HepG2 (cell line): Measurements from ENCODE around the gene EPHX1. TPM values are rescaled to one million over a fixed set of nuclear protein-coding genes. Genes with fewer than 3 reads are reported as not detected.

Source experiments
- ATAC-seq: fragments of 200-7000 bp; cut with Tn5 transposase; 3 replicates; pipeline ENCODE4 v1.9.1; 2020; ENCODE audit warnings: mild to moderate bottlenecking, moderate library complexity
- BruUV-seq: library from RNA; stranded (reverse); fragments of 400-500 nt; replicated peaks from 2 replicates; lab custom pipeline; 2021; lab: Mats Ljungman, UMichigan
- CTCF ChIA-PET: fragments of 300-600 bp; formaldehyde crosslinking; extraction: SDS; loops from one replicate; lab custom pipeline; 2021; ENCODE audit warnings: low total read pairs, inconsistent platforms, low intra/inter-chr PET ratio; lab: Yijun Ruan, JAX
- POLR2A ChIA-PET: fragments of 350-600 bp; sonication (Branson Sonifier 250); formaldehyde crosslinking; loops from one replicate; lab custom pipeline; 2020; ENCODE audit warnings: antibody characterized with exemption, inconsistent platforms; lab: Yijun Ruan, JAX
- DNase-seq: peaks from one replicate; pipeline ENCODE4 v3.0.0-alpha.2; 2015; ENCODE audit warnings: low spot score
- FAIRE-seq: peaks from 3 replicates; lab custom pipeline; 2011; peaks lifted over from hg19 to GRCh38; lab: Jason Lieb, UNC
- H2AFZ ChIP-seq: one replicate; pipeline ENCODE4 v1.6.1; 2011; ENCODE audit warnings: low read length, inconsistent platforms
- H3K27ac ChIP-seq: fragments of 300-600 bp; 3 replicates; pipeline ENCODE4 v1.8.0; 2011; ENCODE audit warnings: mixed run types, mild to moderate bottlenecking, mixed read lengths, low read length, inconsistent platforms; ENCODE audit not compliant: insufficient read depth; ENCODE audit errors: extremely low read length
- H3K27me3 ChIP-seq, 2 experiments: fragments of 200-600 bp in 1 of 2; 2 replicates in 1 of 2; 3 replicates in 1 of 2; pipeline versions ENCODE4 v1.6.0 to v1.8.0; 2011; ENCODE audit warnings: low read length in 2 of 2, mild to moderate bottlenecking in 2 of 2, moderate library complexity in 2 of 2, inconsistent platforms in 1 of 2; ENCODE audit not compliant: insufficient read depth in 2 of 2, control insufficient read depth in 1 of 2
- H3K36me3 ChIP-seq, 2 experiments: fragments of 200-600 bp in 1 of 2; replicated peaks in 1 of 2; 2 replicates in 1 of 2; 3 replicates in 1 of 2; pipeline versions ENCODE4 v1.5.1 to v1.8.0; 2011; ENCODE audit warnings: low read length in 2 of 2, inconsistent platforms in 1 of 2; ENCODE audit not compliant: insufficient read depth in 2 of 2, control insufficient read depth in 1 of 2
- H3K4me1 ChIP-seq: 2 replicates; pipeline ENCODE4 v1.5.1; 2012; ENCODE audit warnings: low read length, inconsistent platforms; ENCODE audit not compliant: insufficient read depth
- H3K4me2 ChIP-seq: 2 replicates; pipeline ENCODE4 v1.6.0; 2011; ENCODE audit warnings: low read depth, low read length, inconsistent platforms
- H3K4me3 ChIP-seq, 3 experiments: fragments of 200-600 bp in 1 of 3; sonication (generic), shearing (Covaris generic) in 1 of 3; replicated peaks in 1 of 3; 2 replicates each; pipeline ENCODE4 v1.5.1; 2011 to 2016; ENCODE audit warnings: low read length in 3 of 3, inconsistent platforms in 2 of 3, low read depth in 2 of 3, mild to moderate bottlenecking in 2 of 3, control low read depth in 1 of 3, mixed read lengths in 1 of 3; ENCODE audit not compliant: insufficient read depth in 1 of 3
- H3K79me2 ChIP-seq: one replicate; pipeline ENCODE4 v1.6.1; 2011; ENCODE audit warnings: low read length, inconsistent platforms; ENCODE audit not compliant: insufficient read depth
- H3K9ac ChIP-seq: 2 replicates; pipeline ENCODE4 v1.6.0; 2011; ENCODE audit warnings: mild to moderate bottlenecking, low read depth, low read length, inconsistent platforms; ENCODE audit not compliant: insufficient read depth
- H3K9me3 ChIP-seq: 2 replicates; pipeline ENCODE4 v1.5.1; 2012; ENCODE audit warnings: mild to moderate bottlenecking, low read length
- H4K20me1 ChIP-seq: 2 replicates; pipeline ENCODE4 v1.6.0; 2011; ENCODE audit warnings: inconsistent platforms, mild to moderate bottlenecking, low read length, moderate library complexity; ENCODE audit not compliant: insufficient read depth
- ELF3 ChIP-seq: IDR thresholded peaks from 2 replicates; pipeline ENCODE4 v1.6.1; 2016; ENCODE audit warnings: missing genetic modification reagents, missing compliant biosample characterization
- ESRRA ChIP-seq: sonication (generic); formaldehyde crosslinking; IDR thresholded peaks from 2 replicates; pipeline ENCODE4 v1.5.1; 2020; ENCODE audit warnings: mild to moderate bottlenecking, low read depth, missing genetic modification reagents
- HMG20A ChIP-seq: IDR thresholded peaks from 2 replicates; pipeline ENCODE4 v1.6.1; 2016; ENCODE audit warnings: borderline replicate concordance
- ISX ChIP-seq: sonication (generic); formaldehyde crosslinking; conservative IDR thresholded peaks from 2 replicates; pipeline ENCODE4 v1.5.0; 2020; ENCODE audit warnings: missing genetic modification reagents
- MEF2D ChIP-seq: sonication (generic); formaldehyde crosslinking; IDR thresholded peaks from 2 replicates; pipeline ENCODE4 v1.5.1; 2020; ENCODE audit warnings: mild to moderate bottlenecking, missing genetic modification reagents
- NFE2L2 ChIP-seq: fragments of 150-350 bp; IDR thresholded peaks from 2 replicates; pipeline ENCODE4 v1.6.1; 2014; ENCODE audit warnings: low read length
- NFKB2 ChIP-seq: sonication (generic); formaldehyde crosslinking; IDR thresholded peaks from 2 replicates; pipeline ENCODE4 v1.4.0; 2020; ENCODE audit warnings: missing genetic modification reagents, borderline replicate concordance
- NKX3-1 ChIP-seq: sonication (generic); formaldehyde crosslinking; IDR thresholded peaks from 2 replicates; pipeline ENCODE4 v1.5.0; 2020; ENCODE audit warnings: missing genetic modification reagents
- ONECUT2 ChIP-seq: sonication (generic); formaldehyde crosslinking; IDR thresholded peaks from 2 replicates; pipeline ENCODE4 v1.4.0; 2020; ENCODE audit warnings: missing genetic modification reagents
- RAD21 ChIP-seq: fragments of 450-650 bp; formaldehyde crosslinking; IDR thresholded peaks from 2 replicates; pipeline ENCODE4 v1.5.0; 2020; ENCODE audit warnings: mild to moderate bottlenecking
- SAFB2 ChIP-seq: sonication (generic); formaldehyde crosslinking; IDR thresholded peaks from 2 replicates; pipeline ENCODE4 v1.5.1; 2020; ENCODE audit warnings: missing genetic modification reagents, low read depth, mild to moderate bottlenecking, borderline replicate concordance
- SMAD3 ChIP-seq: sonication (generic); formaldehyde crosslinking; IDR thresholded peaks from 2 replicates; pipeline ENCODE4 v1.4.0; 2020; ENCODE audit warnings: missing genetic modification reagents
- SP4 ChIP-seq: sonication (generic); formaldehyde crosslinking; IDR thresholded peaks from 2 replicates; pipeline ENCODE4 v1.8.1; 2023; ENCODE audit warnings: mild to moderate bottlenecking, missing genetic modification reagents
- ZNF142 ChIP-seq: sonication (generic); formaldehyde crosslinking; IDR thresholded peaks from 2 replicates; pipeline ENCODE4 v1.4.0; 2020; ENCODE audit warnings: missing genetic modification reagents
- ZNF354B ChIP-seq: sonication (generic); formaldehyde crosslinking; IDR thresholded peaks from 2 replicates; pipeline ENCODE4 v1.8.0; 2022; ENCODE audit warnings: mild to moderate bottlenecking, missing genetic modification reagents
- ZNF547 ChIP-seq: sonication (generic); formaldehyde crosslinking; IDR thresholded peaks from 2 replicates; pipeline ENCODE4 v1.5.1; 2020; ENCODE audit warnings: mild to moderate bottlenecking, missing genetic modification reagents
- ZNF552 ChIP-seq: sonication (generic); formaldehyde crosslinking; IDR thresholded peaks from 2 replicates; pipeline ENCODE4 v1.9.0; 2022; ENCODE audit warnings: missing genetic modification reagents, mild to moderate bottlenecking, borderline replicate concordance
- ZNF652 ChIP-seq: IDR thresholded peaks from 2 replicates; pipeline ENCODE4 v1.6.1; 2016; ENCODE audit warnings: low read depth, borderline replicate concordance
- WGBS: methylation state at CpG from one replicate; pipeline ENCODE4 v1.1.6; 2017; ENCODE audit warnings: low lambda C conversion rate; 5-methylcytosine and 5-hydroxymethylcytosine counted together
- in situ Hi-C: cut with HindIII; loops from 2 replicates; pipeline ENCODE4 v1.10.0; 2017; ENCODE audit warnings: low pct_unique_long_range_greater_than_20kb; ENCODE audit not compliant: extremely low pct_ligation_motif_present
- intact Hi-C: fragments of 100-400 bp; cut with micrococcal nuclease; formaldehyde crosslinking; loops from one replicate; pipeline ENCODE4 v1.10.0; 2022; ENCODE audit not compliant: unreplicated experiment
- polyA plus RNA-seq, 8 experiments: library from polyadenylated mRNA; depleted of rRNA in 3 of 8; stranded (reverse) in 7 of 8; unstranded in 1 of 8; fragments of >200 nt; fragmentation: Illumina TruSeq in 4 of 8; extraction: Trizol in 4 of 8; gene quantifications; 2 replicates each; pipeline versions ENCODE4 v1.2.1 to v1.2.3, GENCODE V29; 2011 to 2016; ENCODE audit warnings: low read depth in 4 of 8, missing spikeins in 1 of 8, mixed read lengths in 1 of 8; ENCODE audit not compliant: insufficient read depth in 1 of 8
- total RNA-seq, 5 experiments: library from RNA; depleted of rRNA; stranded (reverse); fragments of >200 nt; fragmentation: Illumina TruSeq; extraction: Trizol; gene quantifications; 2 replicates each; pipeline ENCODE4 v1.2.3, GENCODE V29; 2016; ENCODE audit warnings: low read depth in 1 of 5

EPHX1 gene
- total and polyA plus RNA-seq, 2 of the 13 experiments (the other 11 are each of a cell fraction or from before 2014, with no cell fraction given): 27.7 to 36.5 TPM

- TF ChIP-seq NKX3-1 (no peak), ELF3 (CRISPR knock-in tag) (no peak)
Observed at GRCh38 chr1:225777058-225777582, 32.8 kb upstream of the EPHX1 start (continued).

DNA sequence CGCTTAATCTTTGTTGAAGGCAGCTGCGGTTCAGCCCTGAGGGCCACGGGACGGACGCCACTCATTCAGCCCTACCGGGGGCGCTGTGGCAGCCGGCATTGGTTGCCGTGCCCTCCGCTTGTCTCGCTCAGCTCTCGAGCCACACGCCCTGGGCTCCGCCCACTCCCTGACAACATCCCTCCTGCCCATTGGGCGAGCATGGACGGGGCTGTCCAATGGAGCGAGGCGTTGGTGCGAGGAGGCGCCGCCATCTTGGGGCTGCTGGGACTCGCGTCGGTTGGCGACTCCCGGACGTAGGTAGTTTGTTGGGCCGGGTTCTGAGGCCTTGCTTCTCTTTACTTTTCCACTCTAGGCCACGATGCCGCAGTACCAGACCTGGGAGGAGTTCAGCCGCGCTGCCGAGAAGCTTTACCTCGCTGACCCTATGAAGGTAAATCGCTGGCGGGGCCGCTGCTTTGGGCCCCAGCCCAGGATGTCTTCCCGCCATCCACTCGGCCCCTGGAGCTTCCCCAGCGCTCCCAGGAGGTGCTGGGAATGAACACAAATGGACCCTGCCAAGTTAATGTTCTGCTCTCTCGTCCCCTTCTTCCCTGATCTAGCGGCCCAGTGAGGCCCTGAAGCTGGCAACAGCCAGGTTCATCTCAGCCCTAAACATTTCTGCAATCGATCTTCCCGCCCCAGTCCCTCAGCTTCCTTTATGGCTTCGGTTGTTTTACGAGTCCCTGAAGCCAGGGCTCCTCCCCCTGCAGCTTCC, 32.2 kb upstream of the EPHX1 start, which contains the start of gene SRP9:
TSS of gene SRP9 (plus strand) at position 244 of the 754 bp plus-strand sequence. CDS start at position 359, 115 bp downstream.
- peak within 1 kb of the TSS; percentile 96 to 99 (median 97) for H3K4me3 ChIP-seq
- BruUV-seq: TSS peak; percentile 87
- H3K79me2 ChIP-seq: peaks cover 48% of the 10 kb centered on the region
- intact Hi-C loops: loop anchor here (1.0 to 10.0 kb wide), 5 partner anchors 36 to 302 kb away; partner anchors contain the start of gene PYCR2
- in situ Hi-C loops: no loop called here
- WGBS: under 1% methylated on average over 12 of the region's 46 CpGs
- H3K27ac ChIP-seq: peak within 1 kb of the TSS; percentile 97
- peak within 1 kb of the TSS; percentile 90 for H3K4me2 ChIP-seq
- H3K27me3 ChIP-seq: no peaks in the 10 kb centered on the region; a peak in 1 of 5 replicates
- peak within 1 kb of the TSS; percentile 98 for H3K9ac ChIP-seq
- ChIA-PET CTCF (interaction anchor here (1.1 to 1.9 kb wide), 4 partner anchors 33 to 303 kb away, joined by 3 to 17 read pairs (median 6); no protein-coding TSS in a partner anchor), POLR2A (interaction anchor here (0.5 to 6.6 kb wide), 44 partner anchors 9 to 333 kb away, joined by 3 to 87 read pairs (median 4); partner anchors contain the start of genes ENAH, EPHX1, H3-3A and LEFTY1)
- FAIRE-seq (peak; percentile 95), ATAC-seq (peak; percentile 99), DNase-seq (peak; percentile 97)
- peak within 1 kb of the TSS; percentile 74 for H2AFZ ChIP-seq
- peaks cover 65% of the 10 kb centered on the region for H3K4me1 ChIP-seq
- H4K20me1 ChIP-seq: peaks cover 27% of the 10 kb centered on the region
- H3K9me3 ChIP-seq: no peaks in the 10 kb centered on the region
- peaks cover 0 to 3% of the 10 kb centered on the region in 2 experiments; a peak in 2 of 5 replicates for H3K36me3 ChIP-seq
- TF ChIP-seq SP4 (CRISPR knock-in tag) (peak; percentile 87), NFKB2 (CRISPR knock-in tag) (peak; percentile 35; the same call in 1 of the 2 replicates), ESRRA (CRISPR knock-in tag) (peak; percentile 18; the same call in 1 of the 2 replicates), ZNF652 (CRISPR knock-in tag) (0 out of 2 replicates have a peak, but pooled peaks have one; percentile 12), NFE2L2 (no peak), SMAD3 (CRISPR knock-in tag) (no peak), ZNF552 (CRISPR knock-in tag) (no peak), SAFB2 (CRISPR knock-in tag) (peak; percentile 15; the same call in 1 of the 2 replicates), ISX (CRISPR knock-in tag) (no peak), ZNF354B (CRISPR knock-in tag) (no peak), RAD21 (CRISPR knock-in tag) (peak; percentile 90), MEF2D (CRISPR knock-in tag) (peak; percentile 50; the same call in 1 of the 2 replicates), HMG20A (CRISPR knock-in tag) (no peak), ZNF142 (CRISPR knock-in tag) (0 out of 2 replicates have a peak, but pooled peaks have one; percentile 4), ZNF547 (CRISPR knock-in tag) (peak; percentile 81), ONECUT2 (CRISPR knock-in tag) (peak; percentile 77)
